ENCODE data around the gene PRKN. TPM values are rescaled to one million over a fixed set of nuclear protein-coding genes. Genes with fewer than 3 reads are reported as not detected.

Gene PRKN
- total RNA-seq, 2 donors from 2014 or later: 6.7 to 8.2 TPM

- Histone ChIP-seq H3K27ac (no peak overlapping the region), H3K36me3 (replicated peaks in 1 of 2; ENCODE audit: insufficient read depth in 1 of 2, low read depth in 2 of 2) (no peaks in the 10 kb centered on the region), H3K9me3 (no peaks in the 10 kb centered on the region), H3K4me3 (no peak overlapping the region), H3K27me3 (no peaks in the 10 kb centered on the region), H3K4me1 (no peaks in the 10 kb centered on the region)
- TF ChIP-seq POLR2A (IDR thresholded peaks at IDR 0.05) (no peak), CTCF (IDR thresholded peaks at IDR 0.05) (no peak)
- intact Hi-C loops (cut with DNase I): loop anchor here (5.0 kb wide), 1 partner anchor 445 kb away; no protein-coding TSS in a partner anchor
- WGBS, 2 donors: 80 to 88% methylated on average over 10 of the region's 10 CpGs
- no peak for ATAC-seq
- DNase-seq: no peak
Measured at GRCh38 chr6:161372422-161372793, 1355.2 kb downstream of the PRKN start.

GRCh38 chr6:161370880-161371279 is 1356.7 kb downstream of the PRKN start:
- intact Hi-C loops (cut with DNase I): loop anchor here (5.0 kb wide), 1 partner anchor 444 kb away; no protein-coding TSS in a partner anchor
- peak; percentile 78 for ATAC-seq

GRCh38 chr6:161369339-161369738 is 1358.2 kb downstream of the PRKN start:
- 83 to 88% methylated on average over 13 of the region's 13 CpGs for WGBS, 2 donors
- Histone ChIP-seq H3K27ac (no peak overlapping the region), H3K4me1 (no peaks in the 10 kb centered on the region), H3K9me3 (no peaks in the 10 kb centered on the region), H3K4me3 (no peak overlapping the region), H3K36me3 (replicated peaks in 1 of 2; ENCODE audit: insufficient read depth in 1 of 2, low read depth in 2 of 2) (no peaks in the 10 kb centered on the region), H3K27me3 (no peaks in the 10 kb centered on the region)
- intact Hi-C loops (cut with DNase I): loop anchor here (10.0 kb wide), 1 partner anchor 225 kb away; no protein-coding TSS in a partner anchor
- DNase-seq: peak in 1 of 4 donors; percentile 39
- ATAC-seq: no peak
- TF ChIP-seq CTCF (IDR thresholded peaks at IDR 0.05) (no peak), POLR2A (IDR thresholded peaks at IDR 0.05) (no peak)

More at GRCh38 chr6:161370880-161371279, 1356.7 kb downstream of the PRKN start:
- Histone ChIP-seq H3K36me3 (replicated peaks in 1 of 2; ENCODE audit: insufficient read depth in 1 of 2, low read depth in 2 of 2) (no peaks in the 10 kb centered on the region), H3K27ac (no peak overlapping the region), H3K4me1 (no peaks in the 10 kb centered on the region), H3K27me3 (no peaks in the 10 kb centered on the region), H3K9me3 (no peaks in the 10 kb centered on the region), H3K4me3 (no peak overlapping the region)
- peak; percentile 70 to 76 (median 73) for DNase-seq
- 19 to 32% methylated on average over 8 to 9 of the region's 9 CpGs for WGBS, 2 donors
- no peak for TF ChIP-seq POLR2A (IDR thresholded peaks at IDR 0.05)
- peak; percentile 80 to 89 (median 83) for TF ChIP-seq CTCF (IDR thresholded peaks at IDR 0.05)

GRCh38 chr6:161368514-161368913 is 1359.1 kb downstream of the PRKN start:
- Histone ChIP-seq H3K27ac (no peak overlapping the region), H3K36me3 (replicated peaks in 1 of 2; ENCODE audit: insufficient read depth in 1 of 2, low read depth in 2 of 2) (no peaks in the 10 kb centered on the region), H3K4me3 (no peak overlapping the region), H3K4me1 (no peaks in the 10 kb centered on the region), H3K27me3 (no peaks in the 10 kb centered on the region), H3K9me3 (no peaks in the 10 kb centered on the region)
- no peak for ATAC-seq
- no peak for DNase-seq
- 83 to 89% methylated on average over 5 to 7 of the region's 7 CpGs for whole genome bisulfite sequencing, 2 donors
- no peak for TF ChIP-seq CTCF (IDR thresholded peaks at IDR 0.05)
- TF ChIP-seq POLR2A (IDR thresholded peaks at IDR 0.05): no peak
- intact Hi-C loops (cut with DNase I): loop anchor here (10.0 kb wide), 1 partner anchor 224 kb away; no protein-coding TSS in a partner anchor

GRCh38 chr6:161367472-161367871 is 1360.1 kb downstream of the PRKN start:
- ATAC-seq (no peak), DNase-seq (no peak)
- Histone ChIP-seq H3K27me3 (no peaks in the 10 kb centered on the region), H3K9me3 (no peaks in the 10 kb centered on the region), H3K4me3 (no peak overlapping the region), H3K36me3 (replicated peaks in 1 of 2; ENCODE audit: insufficient read depth in 1 of 2, low read depth in 2 of 2) (no peaks in the 10 kb centered on the region), H3K4me1 (no peaks in the 10 kb centered on the region), H3K27ac (no peak overlapping the region)
- WGBS, 2 donors: 49 to 50% methylated on average over 12 of the region's 12 CpGs
- intact Hi-C loops (cut with DNase I): loop anchor here (10.0 kb wide), 1 partner anchor 223 kb away; no protein-coding TSS in a partner anchor
- no peak for TF ChIP-seq CTCF (IDR thresholded peaks at IDR 0.05)
- TF ChIP-seq POLR2A (IDR thresholded peaks at IDR 0.05): no peak
